Activated T-cell treated with anti-CD3 and anti-CD28 coated beads for 4 hours (primary cell): ENCODE data around the gene GNRHR.
"Not testable (repeated sequence)": the region's sequence is repeated elsewhere in the genome, so short reads cannot be mapped to it uniquely, and the experiment has no call there.

Experiments used
- DNase-seq: peaks from one replicate; pipeline ENCODE4 v3.0.0-alpha.2; 2020

Gene GNRHR

GRCh38 chr4:67727124-67727850 lies 26.9 kb downstream of the GNRHR start:
- DNase-seq: no peak

DNA sequence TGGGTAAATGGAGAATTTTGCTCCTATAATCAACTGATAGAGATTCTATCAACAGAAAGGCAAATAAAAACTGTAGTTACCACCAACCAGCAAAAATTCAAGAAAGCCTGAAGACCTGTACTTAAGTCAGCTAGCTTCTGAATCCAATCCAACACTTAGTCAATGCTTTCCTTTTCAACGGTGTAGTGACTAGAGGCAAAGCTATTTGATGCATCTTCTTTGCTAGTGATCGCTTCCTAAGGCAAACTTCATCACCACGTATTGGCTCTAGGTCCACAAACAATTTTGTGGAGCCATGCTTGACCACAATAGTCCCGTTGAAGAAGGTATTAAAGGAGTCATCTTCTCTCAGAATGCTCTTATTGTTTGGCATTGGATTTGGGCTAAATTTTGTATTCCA lies 28.2 kb downstream of the GNRHR start:
- no peak for DNase-seq

DNA sequence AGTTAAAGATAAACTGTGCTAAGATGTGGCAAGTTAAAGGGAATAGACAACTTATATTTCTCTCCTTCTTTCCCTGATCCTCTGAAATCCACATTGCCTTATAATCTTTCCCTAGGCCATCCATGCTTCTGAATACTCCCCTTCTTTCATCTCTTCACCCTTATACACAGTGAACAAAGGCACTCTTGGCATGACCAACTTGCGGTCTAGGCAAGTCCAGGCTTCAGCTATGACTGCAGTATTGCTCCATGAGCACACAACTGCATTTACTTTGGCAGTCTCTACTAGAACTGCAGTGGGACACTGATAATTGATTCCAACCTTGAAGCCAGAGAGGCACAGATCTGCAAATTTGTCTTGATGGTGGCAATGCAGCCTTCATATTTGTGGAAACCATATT lies 29.1 kb downstream of the GNRHR start:
- no peak for DNase-seq

- no peak for DNase-seq
Observed at GRCh38 chr4:67723949-67724348, 30.2 kb downstream of the GNRHR start.

- no peak for DNase-seq
Observed at GRCh38 chr4:67723341-67723740, 30.8 kb downstream of the GNRHR start.

GRCh38 chr4:67721770-67722597 lies 32.2 kb downstream of the GNRHR start:
- no peak for DNase-seq

DNA sequence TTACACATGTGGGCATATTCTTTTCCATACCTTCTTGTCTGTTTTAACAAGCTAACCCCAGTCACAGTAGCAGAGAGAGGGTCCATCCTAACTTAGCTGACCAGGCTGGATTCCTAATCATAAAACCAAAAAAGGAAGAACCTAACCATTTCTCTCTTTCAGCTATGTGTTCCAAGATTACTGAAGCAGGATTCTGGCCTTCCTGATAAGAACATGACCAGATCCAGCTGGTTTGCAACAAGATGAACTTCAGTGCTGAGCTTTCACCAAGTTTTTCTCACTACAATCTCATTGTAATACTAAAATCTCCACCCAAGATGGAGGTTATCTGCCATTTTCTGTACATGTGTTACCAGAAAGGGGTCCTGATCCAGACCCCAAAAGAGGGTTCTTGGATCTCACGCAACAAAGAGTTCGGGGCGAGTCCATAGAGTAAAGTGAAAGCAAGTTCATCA lies 32.8 kb downstream of the GNRHR start:
- no peak for DNase-seq

DNA sequence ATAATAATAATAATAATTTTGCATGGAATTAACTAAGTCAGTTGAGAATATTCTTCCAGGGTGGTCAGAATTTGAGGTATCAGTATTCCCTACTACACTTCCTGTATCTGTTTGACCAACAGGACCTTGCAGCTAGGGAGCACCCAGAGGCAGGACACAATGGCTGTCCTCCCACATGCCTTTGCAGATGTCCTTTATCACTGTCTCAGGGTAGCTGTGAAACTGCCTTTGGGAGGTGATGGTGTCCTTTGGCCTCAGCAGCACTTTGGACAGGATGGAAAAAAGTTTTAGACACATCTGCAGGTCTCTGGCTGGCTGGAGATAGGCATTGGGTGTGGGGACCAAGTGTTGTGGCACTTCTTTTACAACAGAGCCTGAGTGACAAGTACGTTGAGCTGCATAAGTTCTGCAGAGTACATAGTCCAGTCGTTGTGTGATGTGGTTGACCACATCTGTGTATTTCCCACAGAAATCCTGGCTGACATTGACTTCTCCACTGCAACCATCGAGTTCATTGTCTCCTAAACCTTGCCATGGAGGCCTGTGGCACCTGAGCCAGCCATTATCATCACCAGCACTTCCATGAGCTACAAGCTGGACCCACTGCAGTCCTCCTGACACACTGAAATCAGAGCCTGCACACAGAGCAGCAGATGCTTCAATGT lies 34.1 kb downstream of the GNRHR start:
- no peak for DNase-seq

DNA sequence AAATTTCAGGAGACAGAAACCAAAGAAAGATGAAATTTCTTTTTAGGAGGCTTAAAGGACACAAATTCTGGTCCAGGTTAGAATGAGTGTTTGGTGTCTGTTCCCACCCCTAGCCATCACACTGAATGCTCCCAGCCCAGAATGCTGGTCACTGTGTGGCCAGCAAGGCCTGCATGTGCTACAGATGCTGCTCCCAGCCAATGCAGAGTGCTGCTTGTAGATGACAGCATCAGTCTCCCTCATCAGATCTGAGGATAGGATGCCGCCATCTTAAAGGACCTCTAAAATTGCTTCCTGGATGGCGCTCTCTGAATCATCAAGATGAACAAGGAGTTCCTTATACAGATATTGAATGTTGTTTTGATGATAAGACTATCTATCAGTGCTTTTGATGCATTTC lies 35.3 kb downstream of the GNRHR start:
- no peak for DNase-seq

- no peak for DNase-seq
Observed at GRCh38 chr4:67717586-67717985, 36.6 kb downstream of the GNRHR start.

DNA sequence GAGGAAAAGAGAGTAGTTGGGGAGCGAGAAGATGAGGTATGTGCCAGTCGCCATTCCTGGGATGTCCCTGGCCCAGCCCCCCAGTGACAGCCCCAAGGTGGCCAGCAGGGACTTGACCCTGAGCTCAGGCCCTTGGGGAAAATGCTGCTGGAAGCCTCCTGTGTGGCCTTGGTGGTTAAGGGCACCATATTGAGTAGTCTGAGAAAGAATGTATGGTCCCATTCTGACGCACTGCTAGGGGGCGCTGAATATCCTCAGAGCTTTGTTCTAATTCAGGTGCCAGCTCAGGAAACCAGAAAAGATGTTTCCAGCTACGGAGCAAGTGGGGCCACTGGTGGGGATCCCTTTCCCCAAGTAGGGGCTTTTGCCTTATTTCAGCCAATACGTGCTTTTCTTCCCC lies 39.2 kb downstream of the GNRHR start:
- DNase-seq: no peak

DNA sequence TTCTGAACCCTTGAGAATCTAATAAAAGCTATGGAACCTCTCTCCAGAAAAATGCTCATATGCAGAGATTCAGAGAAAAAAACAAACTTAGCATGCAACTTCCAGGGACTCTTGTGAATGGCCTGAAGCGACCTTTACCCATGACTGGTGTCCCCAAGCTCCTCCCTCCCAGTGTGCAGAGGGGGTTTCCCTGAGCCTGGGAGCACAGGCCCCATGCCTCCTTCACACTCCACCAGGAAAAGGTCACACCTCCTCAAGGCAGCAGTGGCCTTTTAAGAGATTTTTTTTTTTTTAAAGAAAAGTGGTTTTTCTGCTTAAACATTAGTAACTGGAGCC lies 40.0 kb downstream of the GNRHR start:
- DNase-seq: no peak

GRCh38 chr4:67713529-67714247 lies 40.5 kb downstream of the GNRHR start:
- DNase-seq: no peak

DNA sequence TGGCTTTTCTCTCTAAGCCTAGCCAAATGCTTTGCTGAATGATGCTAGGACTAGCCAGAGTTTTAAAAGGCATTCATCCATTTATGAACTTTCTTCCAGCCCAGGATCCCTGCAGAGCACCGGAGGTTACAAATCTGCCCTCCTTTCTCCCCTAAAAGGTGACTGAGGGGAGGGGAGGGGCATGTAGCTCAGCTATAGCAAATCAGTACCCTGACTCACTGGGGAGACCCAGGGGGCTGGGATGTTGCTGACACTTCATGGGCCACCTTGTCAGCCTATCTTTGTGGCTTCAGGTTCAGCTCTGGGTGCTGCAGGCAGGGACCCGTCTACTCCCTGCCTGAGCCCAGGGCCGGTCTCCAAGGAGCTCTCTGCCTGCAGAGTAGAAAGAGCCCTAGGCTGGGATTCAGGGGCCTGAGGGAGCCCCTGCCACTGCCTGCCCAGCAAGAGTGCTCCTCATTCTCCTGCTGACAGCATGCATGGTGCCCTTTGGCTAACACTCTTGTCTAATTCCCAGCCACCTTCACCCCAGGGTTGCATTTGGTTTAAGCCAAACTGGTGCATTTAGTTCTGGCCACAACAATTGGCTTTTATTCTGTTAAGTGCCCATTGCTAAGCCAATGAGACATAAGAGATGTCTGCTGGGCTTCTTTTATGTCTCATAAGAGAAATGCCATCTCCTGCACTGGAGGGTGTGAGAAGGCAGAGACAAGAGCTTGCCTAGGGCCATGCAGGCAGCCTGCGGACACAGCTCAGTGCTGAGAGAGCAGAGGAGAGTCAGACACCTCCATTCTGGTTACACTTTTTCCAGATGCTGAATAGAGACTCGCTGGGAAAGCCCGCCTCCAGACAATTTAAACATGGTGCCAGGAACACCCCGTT lies 41.3 kb downstream of the GNRHR start:
- no peak for DNase-seq

DNA sequence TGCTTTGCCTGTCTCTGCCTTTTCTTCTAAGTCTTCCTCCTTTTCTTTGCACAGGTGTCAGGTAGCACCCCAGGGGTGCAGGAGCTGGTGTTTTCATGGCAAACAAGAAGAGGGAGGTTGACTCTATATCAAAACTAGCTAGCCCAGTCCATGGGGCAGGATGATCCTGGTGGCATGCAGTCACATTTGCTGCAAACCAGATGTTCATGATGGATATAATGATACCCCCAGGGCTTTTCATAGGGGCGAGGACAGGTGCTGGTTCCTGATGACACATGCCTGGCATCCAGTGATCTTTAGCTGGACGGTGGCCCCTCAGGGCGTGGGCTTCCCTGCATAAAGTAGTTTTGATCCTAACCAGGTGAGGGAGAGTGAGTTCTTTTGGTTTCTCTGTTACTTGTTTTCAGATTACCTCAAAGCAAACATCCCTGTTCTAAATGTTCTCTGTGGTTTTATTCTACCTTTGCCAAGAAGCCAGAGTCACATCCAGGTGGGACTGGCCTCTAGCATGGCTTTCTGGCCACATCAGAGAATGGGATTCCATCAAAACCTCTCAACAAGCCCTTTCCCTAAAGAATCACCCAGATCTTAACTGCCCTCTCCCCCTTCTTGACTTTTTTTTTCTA lies 42.1 kb downstream of the GNRHR start:
- no peak for DNase-seq

DNA sequence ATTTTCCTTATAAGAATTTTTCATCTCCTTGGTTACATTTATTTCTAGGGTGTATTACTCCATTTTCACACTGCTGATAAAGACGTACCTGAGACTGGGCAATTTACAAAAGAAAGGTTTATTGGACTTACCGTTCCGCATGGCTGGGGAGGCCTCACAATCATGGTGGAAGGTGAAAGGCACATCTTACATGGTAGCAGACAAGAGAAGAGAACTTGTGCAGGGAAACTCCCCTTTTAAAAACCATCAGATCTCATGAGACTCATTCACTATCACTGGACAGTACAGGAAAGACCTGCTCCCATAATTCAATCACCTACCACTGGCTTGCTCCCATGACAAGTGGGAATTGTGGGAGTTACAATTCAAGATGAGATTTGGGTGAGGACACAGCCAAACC lies 47.5 kb downstream of the GNRHR start:
- not testable (repeated sequence) for DNase-seq

- no peak for DNase-seq
Observed at GRCh38 chr4:67704843-67705242, 49.3 kb downstream of the GNRHR start.

GRCh38 chr4:67702166-67702565 lies 52.0 kb downstream of the GNRHR start:
- DNase-seq: no peak

- DNase-seq: no peak
Observed at GRCh38 chr4:67701517-67701850, 52.7 kb downstream of the GNRHR start.

DNA sequence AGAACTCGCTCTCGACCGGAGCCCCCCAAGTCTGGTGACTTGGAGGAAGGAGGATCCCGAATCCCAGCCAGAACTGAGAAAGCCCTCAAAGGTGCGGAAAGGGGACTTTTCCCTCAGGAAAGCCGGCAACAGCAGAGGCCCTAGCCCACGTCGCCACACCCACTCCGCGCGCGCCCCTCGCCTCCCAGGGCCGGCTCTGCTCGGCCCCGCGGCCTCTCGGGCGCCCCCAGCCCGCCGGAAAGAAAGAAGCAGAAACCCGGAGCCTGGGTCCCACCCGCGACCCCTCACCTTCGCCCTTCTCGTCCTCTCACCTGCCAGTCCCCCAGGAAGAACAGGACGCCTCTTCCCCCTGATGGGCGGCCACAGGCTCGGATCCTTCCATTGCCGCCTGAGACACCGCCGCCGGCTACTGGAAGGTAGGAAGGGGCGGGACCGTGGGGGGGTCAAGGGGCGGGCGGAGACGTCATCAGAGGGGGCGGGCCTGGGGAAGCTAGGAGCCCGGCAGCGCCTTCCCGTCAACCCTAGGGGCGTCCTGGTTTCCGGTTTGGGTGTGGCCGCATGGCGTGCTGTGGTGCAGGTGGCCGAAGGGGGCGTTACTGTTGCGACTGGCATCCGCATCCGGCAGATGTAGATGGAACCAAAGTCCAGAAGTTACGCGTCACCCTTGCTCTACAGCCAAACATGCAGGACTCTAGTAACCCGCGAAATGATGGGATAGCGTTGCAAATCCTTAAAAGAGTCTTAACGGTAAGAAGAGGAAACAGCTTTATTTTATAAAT lies 53.3 kb downstream of the GNRHR start, which contains the start of gene UBA6:
TSS of gene UBA6 (minus strand) at position 418 of the 779 bp plus-strand sequence. CDS start at position 382, 36 bp downstream.
- DNase-seq: peak; percentile 91
